HUES48 (cell line): Measurements from ENCODE around the gene JAZF1.

ENCODE experiments used
- H3K27ac ChIP-seq: one replicate; pipeline ENCODE4 v1.7.0; 2013; ENCODE audit warnings: low read depth, low read length, inconsistent platforms
- H3K27me3 ChIP-seq: 2 replicates; pipeline ENCODE4 v1.6.1; 2013; ENCODE audit warnings: mild to moderate bottlenecking, low read length; ENCODE audit not compliant: control insufficient read depth, insufficient read depth
- H3K36me3 ChIP-seq: 2 replicates; pipeline ENCODE4 v1.6.1; 2013; ENCODE audit warnings: low read length; ENCODE audit not compliant: control insufficient read depth, insufficient read depth
- H3K4me1 ChIP-seq: 2 replicates; pipeline ENCODE4 v1.6.1; 2013; ENCODE audit warnings: mild to moderate bottlenecking, low read length; ENCODE audit not compliant: control insufficient read depth, insufficient read depth
- H3K4me3 ChIP-seq: 2 replicates; pipeline ENCODE4 v1.5.1; 2013; ENCODE audit warnings: mild to moderate bottlenecking, low read depth, low read length
- H3K9ac ChIP-seq: 2 replicates; pipeline ENCODE4 v1.6.1; 2013; ENCODE audit warnings: mild to moderate bottlenecking, low read depth, low read length, moderate library complexity
- H3K9me3 ChIP-seq: 2 replicates; pipeline ENCODE4 v1.6.1; 2013; ENCODE audit warnings: low read length; ENCODE audit not compliant: control insufficient read depth, insufficient read depth

Gene JAZF1

DNA sequence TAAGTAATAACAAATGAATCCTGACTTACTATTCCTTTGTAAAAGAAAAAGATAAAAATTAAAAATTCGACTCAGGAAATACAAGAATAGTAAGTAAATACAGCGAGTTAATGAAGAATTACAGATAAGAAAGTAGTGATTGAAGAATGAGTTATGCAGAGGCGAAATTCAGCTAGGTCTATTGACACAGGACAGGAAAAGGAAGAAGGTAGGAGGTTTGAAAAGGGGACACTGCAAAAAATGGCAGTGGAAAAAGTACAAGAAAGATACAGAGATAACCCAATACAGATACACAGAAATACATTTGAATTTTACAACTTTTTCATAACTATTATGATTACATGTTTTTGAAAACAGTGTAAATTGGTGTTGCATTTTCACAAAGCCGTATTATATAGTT is 28.0 kb downstream of the JAZF1 start:
- no peak overlapping the region for H3K9ac ChIP-seq
- H3K27me3 ChIP-seq = no peaks in the 10 kb centered on the region
- H3K9me3 ChIP-seq = no peaks in the 10 kb centered on the region
- no peak overlapping the region for H3K27ac ChIP-seq
- peaks cover 23% of the 10 kb centered on the region for H3K4me1 ChIP-seq
- H3K36me3 ChIP-seq = no peaks in the 10 kb centered on the region
- H3K4me3 ChIP-seq = no peak overlapping the region

DNA sequence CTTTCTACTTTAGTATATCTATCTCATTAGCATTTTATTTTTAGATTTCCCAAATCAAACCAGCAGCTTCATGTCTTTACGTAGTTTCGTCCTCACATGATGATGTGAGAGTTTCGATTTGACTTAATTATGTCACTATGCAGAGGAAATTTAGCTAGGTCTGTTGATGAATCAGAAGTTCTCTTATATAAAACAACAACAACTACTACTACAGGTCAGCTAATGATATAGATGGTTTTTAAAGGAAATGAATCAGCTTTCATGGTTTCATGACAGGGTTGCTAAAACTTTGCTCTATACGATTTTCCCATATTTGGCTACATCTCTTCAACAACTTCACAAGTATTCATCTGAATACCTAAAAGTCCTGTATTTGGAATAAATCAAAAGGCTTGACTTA is 28.6 kb downstream of the JAZF1 start:
- Histone ChIP-seq H3K9ac (no peak overlapping the region), H3K9me3 (no peaks in the 10 kb centered on the region), H3K27ac (no peak overlapping the region), H3K27me3 (no peaks in the 10 kb centered on the region), H3K4me3 (no peak overlapping the region), H3K36me3 (no peaks in the 10 kb centered on the region), H3K4me1 (peaks cover 21% of the 10 kb centered on the region)

DNA sequence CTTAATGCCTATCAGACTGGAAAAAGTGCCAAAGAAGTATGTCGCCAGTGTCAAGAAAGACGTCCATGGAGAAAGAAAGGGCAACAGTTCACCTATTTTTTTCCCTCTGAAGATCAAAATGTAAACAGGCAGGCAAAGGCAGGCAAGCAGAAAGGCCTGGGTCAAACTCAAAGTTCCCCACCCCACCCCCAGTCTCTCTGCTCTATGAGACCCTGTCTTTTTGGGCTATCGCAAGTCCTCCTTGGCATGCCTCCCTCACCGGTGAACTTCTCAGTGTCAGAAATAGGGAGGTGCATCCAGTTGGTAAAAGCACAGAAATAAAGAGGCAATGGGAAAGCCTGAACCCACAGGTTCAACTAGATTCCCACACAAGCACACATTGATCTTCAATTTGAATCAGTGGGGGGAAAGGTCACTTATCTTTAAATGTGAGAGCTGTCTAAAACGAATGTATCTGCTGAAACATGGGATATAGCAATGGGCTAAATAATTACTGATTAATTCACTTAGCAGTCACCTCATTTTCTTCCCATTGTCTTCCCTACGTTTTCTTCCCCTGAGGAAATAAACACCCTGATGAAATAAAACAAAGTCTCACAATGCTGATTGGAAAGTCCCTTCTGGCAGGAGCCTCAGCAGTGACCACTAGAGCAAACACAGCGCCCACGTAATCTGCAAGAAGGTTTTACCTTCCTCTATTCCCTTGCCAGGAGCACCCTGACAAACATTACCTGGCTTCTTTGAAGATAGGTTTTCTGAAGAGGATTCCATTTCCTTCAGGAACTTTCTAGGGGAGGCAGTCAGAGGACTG is 31.1 kb downstream of the JAZF1 start:
- Histone ChIP-seq H3K4me3 (no peak overlapping the region), H3K9ac (no peak overlapping the region), H3K4me1 (peaks cover 21% of the 10 kb centered on the region), H3K9me3 (no peaks in the 10 kb centered on the region), H3K27me3 (no peaks in the 10 kb centered on the region), H3K36me3 (no peaks in the 10 kb centered on the region), H3K27ac (peak overlapping the region; percentile 21)

DNA sequence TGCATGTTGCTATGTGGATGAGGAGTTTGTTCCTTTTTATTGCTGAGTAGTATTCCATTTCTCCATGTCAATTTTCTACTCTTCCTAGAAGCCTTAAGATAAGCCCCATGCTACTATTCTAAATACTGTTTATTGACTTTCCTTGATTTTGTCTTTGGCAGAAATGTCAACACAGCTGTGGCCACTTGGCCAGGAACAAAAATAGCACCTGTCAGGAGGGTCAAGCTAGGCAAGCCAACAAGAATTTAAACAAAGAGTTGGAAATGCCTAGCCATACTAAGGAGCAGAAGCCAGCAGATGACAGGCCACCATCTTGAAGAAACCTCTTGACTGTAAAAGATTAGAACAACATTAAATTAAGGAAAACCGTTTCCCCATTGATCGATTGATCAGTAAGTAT is 34.7 kb downstream of the JAZF1 start:
- no peaks in the 10 kb centered on the region for H3K9me3 ChIP-seq
- H3K36me3 ChIP-seq = no peaks in the 10 kb centered on the region
- no peak overlapping the region for H3K9ac ChIP-seq
- H3K4me3 ChIP-seq = no peak overlapping the region
- H3K27ac ChIP-seq = no peak overlapping the region
- H3K27me3 ChIP-seq = no peaks in the 10 kb centered on the region
- peaks cover 14% of the 10 kb centered on the region for H3K4me1 ChIP-seq

DNA sequence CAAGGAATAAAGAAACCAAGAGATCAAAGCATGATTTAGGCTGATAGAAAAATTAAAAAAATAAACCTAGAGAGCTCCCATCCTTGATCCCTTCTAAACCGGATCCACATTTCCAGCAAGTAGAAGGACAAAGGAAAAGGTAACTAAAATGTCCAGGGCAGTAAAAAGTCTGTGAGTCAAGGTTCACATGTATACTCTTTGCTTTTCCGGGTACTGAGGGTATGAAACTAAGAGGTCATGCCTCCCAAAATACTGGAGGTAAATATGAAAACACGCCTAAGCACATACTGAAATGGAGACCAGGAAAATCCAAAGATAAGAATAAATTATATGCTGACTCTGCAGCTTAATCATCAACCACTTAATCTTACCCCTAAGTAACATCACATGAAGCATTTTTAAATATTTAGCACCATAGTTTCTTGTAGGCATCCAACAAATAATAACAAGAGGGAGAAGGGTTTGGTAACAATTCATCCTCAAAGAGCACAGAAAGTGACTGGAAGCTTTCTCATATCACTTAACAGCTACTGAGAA is 35.4 kb downstream of the JAZF1 start:
- Histone ChIP-seq H3K36me3 (no peaks in the 10 kb centered on the region), H3K9me3 (no peaks in the 10 kb centered on the region), H3K9ac (no peak overlapping the region), H3K4me1 (peaks cover 14% of the 10 kb centered on the region), H3K27ac (no peak overlapping the region), H3K4me3 (no peak overlapping the region), H3K27me3 (no peaks in the 10 kb centered on the region)

DNA sequence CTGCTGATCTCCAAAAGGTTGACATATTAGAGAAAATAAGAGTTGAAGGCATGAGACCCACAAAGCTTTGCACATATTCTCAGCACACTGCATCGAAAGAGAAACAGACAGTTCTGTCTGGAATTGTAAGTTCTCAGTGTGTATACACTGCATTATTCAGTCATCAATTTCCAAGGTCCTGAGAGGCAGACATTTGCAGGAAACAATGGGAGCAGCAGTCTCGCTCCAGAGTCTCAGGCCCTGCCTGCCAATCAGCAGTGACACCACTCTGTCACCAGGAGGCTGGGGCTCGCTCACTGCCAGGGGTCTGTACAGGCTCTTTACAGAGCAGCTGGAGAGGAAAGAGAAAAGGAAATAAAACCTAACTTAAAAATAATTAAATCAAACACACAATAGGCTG is 36.3 kb downstream of the JAZF1 start:
- H3K27ac ChIP-seq = no peak overlapping the region
- no peak overlapping the region for H3K4me3 ChIP-seq
- H3K9ac ChIP-seq = no peak overlapping the region
- H3K36me3 ChIP-seq = no peaks in the 10 kb centered on the region
- no peaks in the 10 kb centered on the region for H3K9me3 ChIP-seq
- peaks cover 6% of the 10 kb centered on the region for H3K4me1 ChIP-seq
- no peaks in the 10 kb centered on the region for H3K27me3 ChIP-seq

DNA sequence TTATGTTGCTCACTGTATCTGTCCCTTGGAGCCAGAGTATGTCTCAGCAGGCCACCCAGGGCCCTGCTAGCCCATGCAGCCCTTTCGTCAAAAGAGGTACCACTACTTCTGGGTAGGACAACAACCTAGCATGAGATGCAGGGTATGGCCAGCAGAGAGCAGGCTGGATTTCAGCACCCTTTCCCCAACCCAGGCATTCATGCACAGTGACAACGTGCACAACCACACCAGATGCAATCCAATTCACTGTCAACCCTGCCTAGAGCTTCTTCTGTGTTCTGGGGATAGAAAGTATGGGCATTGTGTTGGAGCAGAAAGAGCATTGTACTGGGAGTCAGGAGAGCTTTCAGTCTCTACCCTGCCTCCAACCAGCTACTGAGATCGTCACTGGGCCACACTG is 37.9 kb downstream of the JAZF1 start:
- no peaks in the 10 kb centered on the region for H3K9me3 ChIP-seq
- no peak overlapping the region for H3K9ac ChIP-seq
- H3K27ac ChIP-seq = no peak overlapping the region
- H3K4me1 ChIP-seq = no peaks in the 10 kb centered on the region
- no peaks in the 10 kb centered on the region for H3K36me3 ChIP-seq
- no peak overlapping the region for H3K4me3 ChIP-seq
- no peaks in the 10 kb centered on the region for H3K27me3 ChIP-seq

DNA sequence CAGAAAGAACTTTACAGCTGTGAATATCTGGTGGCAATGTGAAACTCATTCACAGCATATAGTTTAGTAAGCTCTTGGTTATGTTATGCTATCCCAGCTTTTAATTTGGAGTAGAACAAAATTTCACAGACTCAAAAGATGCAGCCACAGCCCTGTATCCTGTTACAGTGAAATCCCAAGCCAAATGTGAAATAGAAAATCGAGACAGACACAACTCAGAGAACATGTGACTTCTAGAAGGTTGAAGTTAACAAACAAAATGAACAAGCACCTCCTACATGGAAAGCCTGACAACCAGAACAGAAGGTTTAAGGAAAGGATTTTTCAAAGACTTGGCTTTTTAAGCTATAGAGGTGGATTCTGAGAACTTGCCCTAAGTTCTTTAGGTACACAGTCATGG is 39.6 kb downstream of the JAZF1 start:
- H3K9ac ChIP-seq = no peak overlapping the region
- H3K27ac ChIP-seq = no peak overlapping the region
- no peaks in the 10 kb centered on the region for H3K4me1 ChIP-seq
- no peaks in the 10 kb centered on the region for H3K36me3 ChIP-seq
- no peaks in the 10 kb centered on the region for H3K9me3 ChIP-seq
- no peaks in the 10 kb centered on the region for H3K27me3 ChIP-seq
- H3K4me3 ChIP-seq = no peak overlapping the region

DNA sequence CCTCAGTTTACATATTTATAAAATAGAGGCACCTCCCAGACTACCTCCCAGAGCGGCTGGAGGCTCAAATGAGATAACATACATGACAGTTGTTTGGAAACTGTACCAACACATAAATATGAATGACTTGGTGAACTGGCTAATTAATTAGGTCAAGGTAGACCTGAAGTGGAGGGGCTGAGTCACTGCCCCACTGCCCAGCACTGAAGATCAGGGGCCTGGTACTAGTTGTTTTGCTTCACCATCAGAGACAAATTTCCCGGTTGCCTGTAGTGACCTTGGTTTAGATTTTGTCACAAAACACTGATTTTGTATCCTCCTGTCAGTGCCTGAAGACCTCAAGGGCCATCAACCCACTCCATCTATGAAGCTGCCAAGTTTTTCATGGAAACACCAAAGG is 41.8 kb downstream of the JAZF1 start:
- Histone ChIP-seq H3K9ac (no peak overlapping the region), H3K27ac (no peak overlapping the region), H3K27me3 (no peaks in the 10 kb centered on the region), H3K36me3 (no peaks in the 10 kb centered on the region), H3K4me3 (no peak overlapping the region), H3K9me3 (no peaks in the 10 kb centered on the region), H3K4me1 (no peaks in the 10 kb centered on the region)

DNA sequence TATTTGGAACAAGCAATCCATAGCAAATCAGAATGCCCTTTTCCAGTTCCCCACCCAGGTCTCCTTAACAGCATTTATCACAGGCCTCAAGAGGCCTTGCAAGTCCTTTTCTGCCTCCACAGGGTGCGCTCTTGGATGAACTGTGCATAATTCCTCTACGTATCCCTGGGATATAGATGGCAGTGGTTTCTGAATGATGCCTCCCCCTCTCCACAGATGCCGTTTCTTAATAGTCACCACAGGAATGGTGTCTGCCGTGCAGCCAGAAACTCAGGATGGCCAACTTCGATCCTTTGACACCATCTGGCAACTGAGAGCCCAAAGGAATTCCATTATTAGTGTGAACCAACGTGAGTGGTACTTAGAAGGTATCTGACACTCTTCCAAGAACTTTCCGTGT is 43.1 kb downstream of the JAZF1 start:
- Histone ChIP-seq H3K27ac (no peak overlapping the region), H3K9me3 (no peaks in the 10 kb centered on the region), H3K4me1 (peaks cover 3% of the 10 kb centered on the region; the same call in 1 of the 2 replicates), H3K36me3 (no peaks in the 10 kb centered on the region), H3K27me3 (no peaks in the 10 kb centered on the region), H3K4me3 (no peak overlapping the region), H3K9ac (no peak overlapping the region)

DNA sequence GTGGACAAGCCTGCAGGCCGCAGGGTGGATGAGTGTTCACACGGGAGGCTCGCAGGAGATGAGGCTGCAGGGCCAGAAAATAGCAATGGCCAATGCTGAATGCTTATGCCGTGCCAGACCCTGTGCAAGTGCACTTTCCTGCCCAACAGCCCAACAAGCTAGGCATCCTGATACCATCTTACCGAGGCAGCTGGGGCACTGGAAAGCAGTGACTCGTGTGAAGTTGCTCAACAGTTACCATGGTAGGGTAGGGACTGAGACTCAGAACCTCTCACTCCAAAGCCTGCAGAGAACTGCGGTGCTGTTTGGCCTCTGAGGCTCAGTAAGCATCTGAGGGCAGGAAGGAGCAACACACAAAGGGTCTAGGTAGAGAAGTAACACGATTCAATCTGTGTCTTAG is 43.7 kb downstream of the JAZF1 start:
- Histone ChIP-seq H3K36me3 (no peaks in the 10 kb centered on the region), H3K4me3 (no peak overlapping the region), H3K4me1 (peaks cover 3% of the 10 kb centered on the region; the same call in 1 of the 2 replicates), H3K27me3 (no peaks in the 10 kb centered on the region), H3K9ac (no peak overlapping the region), H3K27ac (no peak overlapping the region), H3K9me3 (no peaks in the 10 kb centered on the region)
